NT2/D1 (cell line): ENCODE measurements around the gene DLX6.
A peak's percentile ranks its signal among the peaks of the same experiment; 100 is the strongest.

ENCODE experiments used
- SUZ12 ChIP-seq: IDR thresholded peaks from 2 replicates; pipeline ENCODE4 v1.6.1; 2011; ENCODE audit not compliant: insufficient read length, insufficient read depth; ENCODE audit errors: extremely low read depth
- ZNF274 ChIP-seq: IDR thresholded peaks from 2 replicates; pipeline ENCODE4 v1.6.1; 2011; ENCODE audit warnings: mild to moderate bottlenecking, low read depth, low read length

DNA sequence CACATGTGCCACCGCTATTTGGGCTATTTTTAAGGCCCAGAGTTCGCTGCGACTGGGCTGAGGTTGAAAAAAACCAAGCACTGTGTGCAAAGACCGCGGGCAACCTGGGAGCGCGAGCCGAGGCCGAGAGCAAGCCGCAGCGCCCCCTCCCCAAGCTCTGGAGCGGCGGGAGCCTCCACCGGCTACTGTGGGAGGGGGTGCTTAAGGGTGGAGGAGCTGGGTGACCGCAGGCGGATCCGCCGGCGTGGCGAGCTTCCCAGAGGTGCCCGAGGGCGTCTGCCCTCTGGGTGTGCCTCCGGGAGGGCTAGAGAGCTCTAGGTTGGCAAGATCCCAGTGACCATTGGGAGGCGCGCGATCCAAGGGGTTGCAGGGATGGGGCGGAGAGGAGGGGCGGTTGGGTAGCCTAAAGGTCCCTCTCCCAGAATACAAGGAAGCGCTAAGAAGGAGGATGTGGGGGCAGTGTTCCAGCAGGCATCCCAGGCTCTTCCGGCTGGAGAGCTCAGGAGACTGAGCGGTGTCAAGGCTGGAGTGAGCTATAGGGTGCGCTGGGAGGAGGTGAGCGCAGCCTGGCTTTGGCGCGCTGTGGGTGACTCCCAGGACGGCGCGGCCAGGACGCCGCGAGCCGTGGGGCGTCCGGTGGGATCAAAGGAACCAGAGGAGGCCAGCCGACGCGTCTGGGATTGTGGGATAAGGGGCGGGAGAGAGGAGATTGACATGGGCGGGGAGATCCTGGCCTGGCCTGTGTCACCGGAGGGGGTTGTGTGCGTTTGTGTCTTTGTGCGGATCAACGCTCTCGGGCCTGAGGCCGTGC lies 11.2 kb downstream of the DLX6 start:
- TF ChIP-seq ZNF274 (no peak), SUZ12 (peak; percentile 42)
